Liver (tissue), 9 donors: ENCODE data around the gene CTDSPL2. TPM values are rescaled to one million over a fixed set of nuclear protein-coding genes. Genes with fewer than 3 reads are reported as not detected.

Experiments used
- DNase-seq: peaks from one replicate; pipeline ENCODE4 v3.0.0-alpha.2; 2017; ENCODE audit warnings: low spot score
- H3K27ac ChIP-seq, 2 donors: one replicate each; pipeline ENCODE4 v1.7.0; 2013; ENCODE audit warnings: inconsistent platforms in 2 of 2, low read length in 2 of 2, control low read depth in 1 of 2, low read depth in 1 of 2, mild to moderate bottlenecking in 1 of 2
- H3K27me3 ChIP-seq, 4 donors: one replicate each; pipeline versions ENCODE4 v1.6.1 to v1.7.0; 2013; ENCODE audit warnings: low read length in 3 of 4, inconsistent platforms in 1 of 4, mild to moderate bottlenecking in 1 of 4, moderate library complexity in 1 of 4; ENCODE audit not compliant: control insufficient read depth in 4 of 4, insufficient read depth in 4 of 4
- H3K36me3 ChIP-seq, 4 donors: one replicate each; pipeline versions ENCODE4 v1.6.1 to v1.7.0; 2013; ENCODE audit warnings: low read length in 3 of 4, mild to moderate bottlenecking in 3 of 4, low read depth in 1 of 4, moderate library complexity in 1 of 4; ENCODE audit not compliant: control insufficient read depth in 4 of 4, insufficient read depth in 3 of 4
- H3K4me1 ChIP-seq, 4 donors: one replicate each; pipeline versions ENCODE4 v1.6.1 to v1.7.0; 2013; ENCODE audit warnings: low read length in 3 of 4, mild to moderate bottlenecking in 3 of 4, moderate library complexity in 1 of 4; ENCODE audit not compliant: control insufficient read depth in 4 of 4, insufficient read depth in 4 of 4
- H3K4me3 ChIP-seq, 3 donors: one replicate each; pipeline versions ENCODE4 v1.6.1 to v1.7.0; 2013; ENCODE audit warnings: low read length in 3 of 3, control low read depth in 1 of 3, low read depth in 1 of 3, mild to moderate bottlenecking in 1 of 3
- H3K9ac ChIP-seq, 2 donors: one replicate each; pipeline ENCODE4 v1.7.0; 2013; ENCODE audit warnings: low read length in 2 of 2, mild to moderate bottlenecking in 2 of 2, moderate library complexity in 2 of 2, control low read depth in 1 of 2, low read depth in 1 of 2
- H3K9me3 ChIP-seq, 4 donors: one replicate each; pipeline versions ENCODE4 v1.6.1 to v1.7.0; 2013; ENCODE audit warnings: low read length in 3 of 4; ENCODE audit not compliant: control insufficient read depth in 4 of 4
- ATF3 ChIP-seq: IDR thresholded peaks from 2 replicates; pipeline ENCODE4 v1.6.1; 2016; ENCODE audit warnings: antibody characterized with exemption
- CTCF ChIP-seq: fragments of 150-350 bp; IDR thresholded peaks from 2 replicates; pipeline ENCODE4 v1.5.1; 2017; ENCODE audit warnings: improper control_type of control experiment, low read depth, low read length; ENCODE audit not compliant: missing input control
- EGR1 ChIP-seq, 2 donors: IDR thresholded peaks; 2 replicates each; pipeline ENCODE4 v1.6.1; 2016 to 2018; ENCODE audit warnings: antibody characterized with exemption in 2 of 2, low read depth in 2 of 2
- FOXA1 ChIP-seq: IDR thresholded peaks from 2 replicates; pipeline ENCODE4 v1.6.1; 2016; ENCODE audit warnings: antibody characterized with exemption
- FOXA2 ChIP-seq: IDR thresholded peaks from 2 replicates; pipeline ENCODE4 v1.6.1; 2016; ENCODE audit warnings: antibody characterized with exemption
- GABPA ChIP-seq, 2 donors: IDR thresholded peaks in 1 of 2; conservative IDR thresholded peaks in 1 of 2; 2 replicates each; pipeline ENCODE4 v1.6.1; 2016; ENCODE audit warnings: antibody characterized with exemption in 2 of 2, mild to moderate bottlenecking in 1 of 2, moderate library complexity in 1 of 2
- HNF4A ChIP-seq, 2 donors: conservative IDR thresholded peaks; 2 replicates each; pipeline ENCODE4 v1.6.1; 2016; ENCODE audit warnings: antibody characterized with exemption in 2 of 2, mild to moderate bottlenecking in 2 of 2
- HNF4G ChIP-seq: IDR thresholded peaks from 2 replicates; pipeline ENCODE4 v1.6.1; 2016; ENCODE audit warnings: antibody characterized with exemption
- JUND ChIP-seq, 2 donors: IDR thresholded peaks; 2 replicates each; pipeline ENCODE4 v1.6.1; 2016; ENCODE audit warnings: antibody characterized with exemption in 2 of 2
- MAX ChIP-seq: IDR thresholded peaks from 2 replicates; pipeline ENCODE4 v1.6.1; 2016; ENCODE audit warnings: antibody characterized with exemption
- NR2F2 ChIP-seq: IDR thresholded peaks from 2 replicates; pipeline ENCODE4 v1.6.1; 2016; ENCODE audit warnings: antibody characterized with exemption
- RAD21 ChIP-seq, 2 donors: IDR thresholded peaks; 2 replicates each; pipeline ENCODE4 v1.6.1; 2016; ENCODE audit warnings: antibody characterized with exemption in 2 of 2, mild to moderate bottlenecking in 2 of 2
- REST ChIP-seq: IDR thresholded peaks from 2 replicates; pipeline ENCODE4 v1.6.1; 2016; ENCODE audit warnings: antibody characterized with exemption, mild to moderate bottlenecking
- RXRA ChIP-seq, 2 donors: IDR thresholded peaks; 2 replicates each; pipeline ENCODE4 v1.6.1; 2017 to 2018; ENCODE audit warnings: antibody characterized with exemption in 2 of 2, mild to moderate bottlenecking in 1 of 2
- SP1 ChIP-seq: IDR thresholded peaks from 2 replicates; pipeline ENCODE4 v1.6.1; 2018; ENCODE audit warnings: antibody characterized with exemption, mild to moderate bottlenecking
- TAF1 ChIP-seq: conservative IDR thresholded peaks from 2 replicates; pipeline ENCODE4 v1.6.1; 2016; ENCODE audit warnings: antibody characterized with exemption, mild to moderate bottlenecking
- YY1 ChIP-seq: IDR thresholded peaks from 2 replicates; pipeline ENCODE4 v1.6.1; 2016; ENCODE audit warnings: antibody characterized with exemption, mild to moderate bottlenecking
- ZBTB33 ChIP-seq: IDR thresholded peaks from 2 replicates; pipeline ENCODE4 v1.6.1; 2016; ENCODE audit warnings: antibody characterized with exemption
- WGBS: extraction: QIAGEN DNeasy Blood & Tissue Kit; methylation state at CpG from one replicate; pipeline ENCODE4 v1.1.7; 2013; 5-methylcytosine and 5-hydroxymethylcytosine counted together
- polyA plus RNA-seq, 2 donors: library from polyadenylated mRNA; stranded (reverse) in 1 of 2; unstranded in 1 of 2; fragments of 200-250 nt in 1 of 2; fragments of >200 nt in 1 of 2; fragmentation: Nextera tagmentation in 1 of 2; extraction: Ambion mirVana in 1 of 2; gene quantifications; one replicate each; pipeline versions ENCODE4 v1.2.1 to v1.2.3, GENCODE V29; 2013 to 2015
- total RNA-seq, 2 donors: library from RNA; depleted of rRNA; stranded (reverse); fragments of >200 nt; gene quantifications; one replicate each; pipeline ENCODE4 v1.2.3, GENCODE V29; 2014
- donor health status: healthy.
- donor health status: healthy.
- donor health status: healthy.
- donor health status: healthy.
- donor health status: healthy.

Gene CTDSPL2
- total and polyA plus RNA-seq, 4 donors, result 3.6 to 41.5 (median 21.2) TPM

GRCh38 chr15:44441095-44441501 is 13.7 kb downstream of the CTDSPL2 start:
- Histone ChIP-seq H3K9me3 (no peaks in the 10 kb centered on the region), H3K27ac (no peak overlapping the region), H3K4me1 (no peaks in the 10 kb centered on the region), H3K9ac (no peak overlapping the region), H3K36me3 (no peaks in the 10 kb centered on the region), H3K27me3 (no peaks in the 10 kb centered on the region), H3K4me3 (no peak overlapping the region)
- DNase-seq, result no peak
- TF ChIP-seq NR2F2, result no peak
- no peak for TF ChIP-seq HNF4G
- TF ChIP-seq JUND (IDR thresholded peaks at IDR 0.05), result no peak
- no peak for TF ChIP-seq RXRA (IDR thresholded peaks at IDR 0.05)
- no peak for TF ChIP-seq MAX
- TF ChIP-seq ATF3, result no peak
- no peak for TF ChIP-seq TAF1
- TF ChIP-seq ZBTB33, result no peak
- TF ChIP-seq SP1, result no peak
- TF ChIP-seq FOXA1, result no peak
- TF ChIP-seq FOXA2, result no peak
- TF ChIP-seq REST, result no peak
- TF ChIP-seq CTCF, result no peak
- TF ChIP-seq RAD21 (IDR thresholded peaks at IDR 0.05), result no peak
- TF ChIP-seq YY1, result no peak
- no peak for TF ChIP-seq HNF4A (conservative IDR thresholded peaks at IDR 0.05)
- TF ChIP-seq GABPA (IDR thresholded peaks at IDR 0.05 in 1 of 2, conservative IDR thresholded peaks at IDR 0.05 in 1 of 2), result no peak
- no peak for TF ChIP-seq EGR1 (IDR thresholded peaks at IDR 0.05; ENCODE audit: low read depth in 2 of 2)
- 89% methylated on average over 5 of the region's 5 CpGs for WGBS
